Measurements from ENCODE around the gene PTRH1. TPM values are rescaled to one million over a fixed set of nuclear protein-coding genes. Genes with fewer than 3 reads are reported as not detected.
A peak's percentile ranks its signal among the peaks of the same experiment; 100 is the strongest.

Gene PTRH1
- total RNA-seq, 2 donors from 2014 or later, result 5.5 to 8.3 TPM

DNA sequence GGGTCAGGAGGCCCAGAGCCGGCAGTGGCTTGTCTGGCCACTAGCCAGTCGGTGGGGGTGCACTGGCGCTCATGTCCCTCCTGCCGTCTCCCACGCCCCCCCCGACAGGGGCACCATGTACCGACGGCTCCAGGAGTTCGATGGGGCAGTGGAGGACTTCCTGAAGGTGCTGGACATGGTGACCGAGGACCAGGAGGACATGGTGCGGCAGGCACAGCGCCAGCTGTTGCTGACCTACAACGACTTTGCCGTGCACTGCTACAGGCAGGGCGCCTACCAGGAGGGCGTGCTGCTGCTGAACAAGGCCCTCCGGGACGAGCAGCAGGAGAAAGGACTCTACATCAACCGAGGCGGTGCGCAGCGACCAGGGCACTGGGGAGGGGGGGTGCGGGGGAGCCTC, 8.5 kb upstream of the PTRH1 start:
- ATAC-seq (peak; percentile 54), DNase-seq (no peak)
- intact Hi-C loops (cut with DNase I, micrococcal nuclease), result no loop called here

DNA sequence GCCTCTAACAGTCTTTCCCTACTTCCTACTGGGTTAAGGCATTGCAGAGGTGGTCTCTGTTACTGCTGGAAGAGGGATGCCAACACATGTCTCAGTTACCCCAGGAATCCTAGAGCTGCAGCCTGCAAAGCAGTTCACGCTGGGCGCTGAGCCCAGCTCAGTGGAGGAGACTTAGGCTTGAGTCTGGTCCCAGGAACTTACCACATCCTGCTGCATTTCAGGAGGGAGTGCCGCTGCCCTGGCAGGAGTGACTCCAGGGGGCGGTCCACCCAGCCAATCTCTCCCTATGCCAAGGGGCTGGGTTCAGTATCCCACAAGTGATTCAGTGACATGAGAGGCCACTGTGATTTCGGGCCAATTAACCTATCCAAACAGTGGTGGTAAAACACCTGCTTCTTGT, 8.0 kb upstream of the PTRH1 start:
- intact Hi-C loops (cut with DNase I, micrococcal nuclease), result no loop called here
- DNase-seq, result no peak
- ATAC-seq, result peak; percentile 47

DNA sequence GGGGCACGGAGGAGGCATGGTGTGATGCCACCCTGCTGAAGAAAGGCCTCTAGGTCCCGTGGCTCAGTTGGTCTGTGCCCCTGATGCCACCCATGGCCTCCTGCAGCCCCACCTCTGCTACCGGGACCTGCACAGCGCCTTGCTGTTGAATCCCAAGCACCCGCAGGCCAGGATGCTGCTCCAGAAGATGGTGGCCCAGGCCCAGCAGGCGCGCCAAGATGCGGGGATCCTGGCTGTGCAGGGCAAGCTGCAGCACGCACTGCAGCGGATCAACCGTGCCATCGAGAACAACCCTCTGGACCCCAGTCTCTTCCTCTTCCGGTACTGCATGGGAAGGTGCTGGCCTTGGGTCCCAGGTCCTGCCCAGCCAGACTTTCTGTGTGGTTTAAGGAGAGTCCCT, 7.5 kb upstream of the PTRH1 start:
- no peak for ATAC-seq
- intact Hi-C loops (cut with DNase I, micrococcal nuclease), result no loop called here
- DNase-seq, result no peak

DNA sequence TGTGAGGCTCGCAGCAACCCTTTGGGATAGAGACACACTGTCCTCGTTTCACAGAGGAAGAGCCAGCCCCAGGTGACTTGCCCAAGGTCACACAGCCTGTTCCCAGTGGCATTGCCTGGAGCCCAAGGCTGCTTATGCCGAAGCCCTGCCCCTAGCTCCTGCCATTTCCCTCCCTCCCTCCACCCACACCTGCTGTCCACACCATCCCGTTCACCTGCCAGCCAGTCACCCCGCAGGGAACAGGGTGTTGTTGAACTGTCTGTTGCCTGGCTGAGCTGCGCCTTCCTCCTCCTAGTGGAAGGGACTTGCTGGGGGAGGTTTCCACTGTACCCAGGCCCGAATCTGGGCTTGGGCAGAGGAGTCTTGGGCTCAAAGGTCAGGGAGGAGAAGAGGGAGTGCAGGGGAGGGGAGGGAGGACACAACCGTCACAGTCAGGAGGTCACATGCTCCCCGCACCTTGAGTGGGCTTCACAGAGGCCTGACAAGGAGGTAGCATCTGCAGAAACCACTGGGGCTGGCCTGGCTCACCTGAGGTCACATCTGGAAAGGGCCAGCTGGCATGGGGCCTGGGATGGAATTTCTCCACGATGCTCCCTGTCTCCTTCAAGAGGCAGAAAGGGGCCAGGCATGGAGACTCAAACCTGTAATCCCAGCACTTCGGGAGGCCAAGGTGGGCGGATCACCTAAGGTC, 6.7 kb upstream of the PTRH1 start:
- intact Hi-C loops (cut with DNase I, micrococcal nuclease), result no loop called here
- peak in 1 of 2 donors; percentile 53 for DNase-seq
- peak; percentile 61 for ATAC-seq

DNA sequence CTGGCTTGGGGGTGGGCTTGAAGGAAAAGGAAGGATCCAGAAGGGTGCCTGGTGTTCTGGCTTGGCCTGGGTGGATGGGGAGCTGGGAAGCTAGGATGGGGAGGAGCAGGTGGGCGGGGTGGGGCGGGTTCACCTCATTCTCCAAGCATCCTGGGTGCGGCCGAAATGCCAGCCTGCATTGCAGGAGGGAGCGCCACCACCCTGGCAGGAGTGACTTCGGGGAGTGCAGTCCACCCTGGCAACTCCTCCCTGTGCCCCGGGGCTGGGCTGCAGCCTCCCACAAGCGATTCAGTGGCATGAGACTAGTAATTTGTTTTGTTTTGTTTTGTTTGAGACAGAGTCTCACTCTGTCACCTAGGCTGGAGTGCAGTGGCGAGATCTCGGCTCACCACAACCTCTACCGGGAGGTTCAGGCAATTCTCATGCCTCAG, 5.9 kb upstream of the PTRH1 start:
- intact Hi-C loops (cut with DNase I, micrococcal nuclease), result no loop called here
- peak; percentile 80 for ATAC-seq
- DNase-seq, result peak; percentile 59 to 71

DNA sequence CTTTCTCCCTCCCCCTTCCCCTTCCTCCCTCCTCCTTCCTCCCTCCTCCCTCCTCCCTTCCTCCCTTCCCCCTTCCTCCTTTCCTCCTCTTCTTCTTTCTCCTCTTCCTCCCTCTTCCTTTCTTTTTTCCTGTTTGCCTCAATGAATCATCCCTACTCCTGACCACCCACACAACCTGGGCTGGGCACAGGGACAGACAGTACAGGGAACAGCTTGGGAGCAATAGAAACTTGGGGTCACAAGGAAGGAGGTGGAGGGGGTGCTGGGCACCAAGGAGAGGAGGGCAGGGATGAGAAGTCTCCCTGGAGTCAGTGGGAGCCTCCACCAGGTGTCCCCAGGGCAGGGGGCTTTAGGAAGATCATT, 5.4 kb upstream of the PTRH1 start:
- intact Hi-C loops (cut with DNase I, micrococcal nuclease), result no loop called here
- ATAC-seq (no peak), DNase-seq (no peak)

DNA sequence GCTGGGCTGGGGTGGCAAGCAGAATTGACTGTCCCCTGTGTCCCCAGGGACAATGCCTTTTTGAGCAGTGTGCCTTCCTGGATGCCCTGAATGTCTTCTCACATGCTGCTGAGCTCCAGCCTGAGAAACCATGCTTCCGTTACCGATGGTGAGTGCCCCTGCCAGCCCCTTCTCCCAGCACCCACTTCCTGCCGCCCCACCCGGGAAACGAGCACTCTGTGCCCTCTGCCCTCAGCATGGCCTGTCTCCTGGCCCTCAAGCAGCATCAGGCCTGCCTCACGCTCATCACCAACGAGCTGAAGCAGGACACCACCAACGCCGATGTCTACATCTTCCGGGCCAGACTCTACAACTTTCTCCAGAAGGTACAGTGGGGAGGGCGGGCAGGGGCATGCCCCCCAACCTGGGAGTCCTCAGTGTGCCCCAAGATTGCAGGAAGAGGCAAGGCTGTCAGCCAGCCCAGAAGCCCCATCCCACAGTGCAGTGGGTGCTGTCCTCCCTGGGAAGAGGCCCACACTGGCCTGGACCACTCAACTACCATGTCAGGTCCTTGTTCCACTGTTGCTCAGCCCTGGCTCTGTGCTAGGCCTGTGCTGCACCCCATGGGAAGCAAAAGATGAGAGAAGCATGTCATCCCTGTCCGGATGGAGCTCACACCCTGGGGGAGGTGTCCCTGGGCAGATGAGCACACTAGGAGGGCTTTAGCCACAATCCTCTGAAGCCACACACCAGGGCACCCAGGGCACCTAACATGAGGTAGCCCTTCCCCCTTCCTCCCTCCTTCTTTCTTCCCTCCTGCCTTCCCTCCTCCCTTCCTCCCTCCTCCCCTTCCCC, 4.8 kb upstream of the PTRH1 start:
- DNase-seq (no peak), ATAC-seq (no peak)
- intact Hi-C loops (cut with DNase I, micrococcal nuclease), result no loop called here

DNA sequence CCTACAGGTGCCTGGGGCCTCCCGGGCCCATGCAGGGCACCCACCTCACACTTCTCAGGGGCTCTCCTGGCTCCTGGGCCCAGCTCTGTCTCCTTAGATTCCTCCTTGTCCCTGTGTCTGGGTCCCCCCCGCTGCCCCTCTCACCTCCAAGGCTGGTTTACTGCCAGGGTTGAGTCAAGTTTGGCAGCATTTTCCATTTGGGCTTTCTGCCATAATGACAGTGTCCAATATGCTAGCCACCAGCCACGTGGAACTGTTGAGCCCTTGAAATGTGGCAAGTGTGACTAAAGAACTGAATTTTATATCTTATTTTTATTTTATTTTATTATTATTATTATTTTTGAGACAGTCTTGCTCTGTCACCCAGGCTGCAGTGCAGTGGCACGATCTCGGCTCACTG, 2.3 kb upstream of the PTRH1 start:
- DNase-seq (no peak), ATAC-seq (no peak)
- intact Hi-C loops (cut with DNase I, micrococcal nuclease), result no loop called here

DNA sequence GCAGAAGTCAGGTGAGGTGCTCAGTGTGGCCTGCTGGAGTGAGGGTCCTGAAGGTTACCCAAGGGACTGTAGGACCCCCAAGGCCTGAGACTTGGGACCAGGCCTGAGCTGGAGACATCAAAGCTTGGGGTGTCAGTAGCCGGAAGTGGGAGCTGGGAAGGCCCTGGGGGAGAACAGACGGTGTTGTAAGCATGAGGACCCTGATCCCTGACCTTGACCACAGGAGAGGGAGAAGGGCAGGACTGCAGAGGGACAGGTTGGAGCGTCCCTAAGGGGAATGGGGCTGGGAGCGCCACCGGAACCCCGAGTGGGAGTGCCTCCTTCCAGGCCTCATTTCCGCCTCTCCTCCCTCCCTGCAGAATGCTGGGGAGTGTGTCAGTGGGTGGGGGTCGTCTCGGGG, 949 bp upstream of the PTRH1 start:
- ATAC-seq (no peak), DNase-seq (no peak)
- intact Hi-C loops (cut with DNase I, micrococcal nuclease), result no loop called here

DNA sequence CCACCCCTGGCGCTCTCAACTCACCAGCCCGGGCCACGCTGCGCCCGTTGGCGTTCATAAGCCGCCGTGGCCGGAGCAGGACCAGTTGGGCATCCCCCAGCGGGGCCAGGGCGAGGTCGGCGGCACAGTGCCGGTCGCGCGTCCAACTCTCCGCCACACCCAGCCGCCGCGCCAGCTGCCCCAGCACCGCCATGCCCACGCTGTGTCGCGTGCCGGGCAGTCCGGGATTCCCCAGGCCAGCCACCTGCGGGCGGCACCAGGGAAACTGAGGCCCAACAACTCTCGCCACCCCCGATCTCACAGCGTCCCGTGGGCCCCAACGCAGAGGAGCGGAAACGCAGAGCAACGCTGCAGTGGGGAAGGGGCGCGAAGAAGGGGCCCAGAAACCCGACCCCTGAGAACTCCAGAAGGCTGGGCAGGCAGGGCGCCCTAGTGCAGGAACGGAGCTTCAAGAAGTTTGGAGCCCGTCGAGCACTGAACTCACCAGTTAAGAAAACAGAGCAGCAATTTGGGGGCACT, 453 bp downstream of the PTRH1 start:
- intact Hi-C loops (cut with DNase I, micrococcal nuclease), result no loop called here
- peak; percentile 71 for ATAC-seq
- peak; percentile 47 to 70 for DNase-seq

DNA sequence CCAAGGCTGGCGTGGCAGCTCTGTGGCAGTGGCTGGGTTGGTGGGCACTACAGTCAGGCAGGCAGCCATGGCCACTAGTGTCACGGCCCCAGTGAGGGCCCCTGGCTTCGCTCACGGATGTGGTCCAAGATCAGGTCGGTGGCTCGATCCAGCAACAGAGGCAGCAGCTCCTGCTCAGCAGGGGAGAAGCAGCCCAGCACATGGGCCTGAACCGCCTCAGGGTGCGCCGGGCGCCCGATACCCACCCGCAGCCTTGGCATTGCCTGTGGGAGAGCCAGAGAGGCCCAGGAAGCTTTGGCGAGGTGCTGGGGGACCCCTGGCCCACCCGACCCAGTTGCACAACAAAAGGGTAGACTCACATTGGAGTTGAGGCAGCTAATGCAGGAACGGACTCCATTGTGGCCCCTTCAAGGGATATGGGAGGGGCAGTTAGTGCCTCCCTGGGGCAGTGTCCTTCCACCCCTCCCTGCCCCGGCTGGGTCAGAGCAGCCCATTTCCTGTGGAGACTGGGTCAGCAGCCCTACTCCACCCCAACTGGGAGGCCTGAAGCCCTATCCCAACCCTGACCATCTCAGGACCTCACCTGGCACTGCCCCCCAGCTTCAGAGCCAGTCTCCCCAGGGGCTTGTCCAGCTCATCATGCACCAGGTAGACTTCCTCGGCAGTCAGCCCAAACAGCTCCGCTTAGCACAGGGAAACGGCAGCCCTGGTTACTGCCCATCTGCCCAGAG, 1.3 kb downstream of the PTRH1 start:
- intact Hi-C loops (cut with DNase I, micrococcal nuclease), result no loop called here
- ATAC-seq, result no peak
- DNase-seq, result peak in 1 of 2 donors; percentile 24

DNA sequence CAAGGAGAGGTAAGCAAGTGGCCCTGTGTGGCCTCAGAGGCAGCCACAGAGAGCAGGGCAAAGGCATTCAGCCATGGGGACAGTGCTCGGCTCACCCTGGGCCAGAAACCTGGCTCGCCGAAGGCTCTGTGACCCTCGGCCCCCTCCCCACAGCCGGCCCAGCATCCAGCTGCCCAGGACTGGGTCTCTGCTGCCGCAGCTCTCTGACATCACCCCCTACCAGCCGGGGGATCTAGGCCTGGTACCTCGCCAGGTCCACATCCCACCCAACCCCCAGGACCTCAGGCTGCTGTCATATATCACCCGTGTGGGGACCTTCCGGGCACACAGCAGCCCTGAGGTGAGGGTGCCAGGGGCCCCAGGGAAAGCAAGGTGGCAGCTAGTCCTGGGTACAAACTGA, 2.6 kb downstream of the PTRH1 start:
- DNase-seq (peak in 1 of 2 donors; percentile 21), ATAC-seq (no peak)
- intact Hi-C loops (cut with DNase I, micrococcal nuclease), result no loop called here

DNA sequence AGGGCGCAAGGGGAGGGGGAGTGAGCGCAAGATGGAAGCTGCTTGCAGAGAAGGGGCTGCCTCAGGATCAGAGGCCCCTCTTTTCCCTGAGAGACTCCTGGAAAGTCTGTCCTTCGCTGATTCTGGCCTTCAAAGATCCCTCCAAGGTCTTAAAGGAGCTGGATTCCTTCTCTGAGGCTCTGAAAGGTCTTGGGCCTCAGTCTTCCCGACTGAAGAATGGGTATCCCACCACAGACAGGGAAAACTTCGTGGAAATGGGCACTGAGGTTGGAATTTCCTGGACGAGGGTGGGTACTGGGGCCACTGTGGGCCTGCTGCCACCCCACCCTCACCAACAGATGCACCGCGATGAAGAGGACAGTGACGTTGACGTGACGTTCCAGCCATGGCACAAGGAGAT, 3.1 kb downstream of the PTRH1 start:
- ATAC-seq, result no peak
- peak in 1 of 2 donors; percentile 20 for DNase-seq
- intact Hi-C loops (cut with DNase I, micrococcal nuclease), result no loop called here

DNA sequence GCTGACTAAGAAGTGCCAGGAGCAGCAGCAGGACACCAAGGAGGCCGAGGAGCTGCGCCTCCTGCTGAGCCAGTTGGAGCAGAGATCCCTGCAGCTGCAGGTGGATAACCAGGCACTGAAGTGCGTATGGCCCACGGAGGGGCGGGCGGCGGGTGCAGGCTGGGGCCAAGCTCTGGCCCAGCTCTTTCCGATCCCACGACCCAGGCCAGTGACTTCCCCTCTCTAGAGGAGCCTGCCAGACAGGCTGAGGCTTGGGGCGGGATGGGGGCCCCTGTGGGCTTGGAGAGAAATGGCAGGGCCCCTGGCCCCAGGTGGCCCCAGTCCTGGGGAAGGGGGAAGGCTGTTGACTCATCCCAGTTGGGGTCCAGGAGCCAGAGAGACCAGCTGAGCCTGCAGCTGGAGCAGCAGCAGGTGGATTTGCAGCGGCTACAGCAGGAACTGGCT, 3.6 kb downstream of the PTRH1 start:
- ATAC-seq (no peak), DNase-seq (peak in 1 of 2 donors; percentile 15)
- intact Hi-C loops (cut with DNase I, micrococcal nuclease), result no loop called here

DNA sequence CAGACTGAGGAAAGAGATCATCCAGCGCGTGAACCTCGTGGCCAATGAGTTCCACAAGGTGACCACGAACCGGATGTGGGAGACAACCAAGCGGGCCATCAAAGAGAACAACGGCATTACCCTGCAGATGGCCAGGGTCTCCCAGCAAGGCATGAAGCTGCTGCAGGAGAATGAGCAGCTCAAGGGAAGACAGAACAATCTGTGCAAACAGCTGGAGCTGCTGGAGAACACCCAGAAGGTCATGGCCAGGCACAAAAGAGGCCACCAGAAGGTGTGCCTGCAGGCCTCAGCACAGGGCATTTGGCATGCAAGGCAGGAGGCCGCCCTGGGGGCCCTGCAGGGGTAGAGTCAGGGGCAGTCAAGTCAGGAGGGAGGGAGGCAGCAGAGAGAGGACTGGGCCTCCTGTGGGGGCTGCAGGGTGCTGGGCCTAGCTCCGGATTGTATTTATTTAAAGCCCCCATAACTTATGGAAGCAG, 4.2 kb downstream of the PTRH1 start:
- intact Hi-C loops (cut with DNase I, micrococcal nuclease), result no loop called here

DNA sequence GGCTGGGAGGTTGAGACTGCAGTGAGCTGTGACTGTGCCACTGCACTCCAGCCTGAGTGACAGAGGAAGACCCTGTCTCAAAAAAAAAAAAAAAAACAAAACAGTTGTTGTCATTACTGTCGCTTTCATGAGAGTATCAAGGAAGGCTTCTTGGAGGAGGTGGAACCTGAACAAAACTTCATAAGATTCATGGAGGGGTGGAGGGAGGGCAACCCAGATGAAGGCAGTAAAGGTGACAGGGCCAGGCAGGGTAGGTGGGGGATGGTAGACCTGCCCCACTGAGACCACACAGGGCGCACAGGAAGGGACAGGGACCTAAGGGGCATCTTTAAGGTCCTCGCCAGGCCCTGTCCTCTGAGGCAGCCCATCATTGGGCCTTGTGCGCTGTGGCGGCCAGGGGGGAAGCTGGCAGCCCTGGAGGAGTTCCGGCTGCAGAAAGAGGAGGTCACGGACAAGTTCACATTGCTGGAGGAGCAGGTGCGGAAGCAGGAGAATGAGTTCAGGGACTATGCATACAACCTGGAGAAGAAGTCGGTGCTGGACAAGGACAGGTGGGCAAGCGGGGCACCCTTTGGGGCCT, 5.2 kb downstream of the PTRH1 start:
- ATAC-seq (no peak), DNase-seq (no peak)
- intact Hi-C loops (cut with DNase I, micrococcal nuclease), result no loop called here

More for the DNA sequence above, 4.2 kb downstream of the PTRH1 start:
- ATAC-seq (no peak), DNase-seq (no peak)

DNA sequence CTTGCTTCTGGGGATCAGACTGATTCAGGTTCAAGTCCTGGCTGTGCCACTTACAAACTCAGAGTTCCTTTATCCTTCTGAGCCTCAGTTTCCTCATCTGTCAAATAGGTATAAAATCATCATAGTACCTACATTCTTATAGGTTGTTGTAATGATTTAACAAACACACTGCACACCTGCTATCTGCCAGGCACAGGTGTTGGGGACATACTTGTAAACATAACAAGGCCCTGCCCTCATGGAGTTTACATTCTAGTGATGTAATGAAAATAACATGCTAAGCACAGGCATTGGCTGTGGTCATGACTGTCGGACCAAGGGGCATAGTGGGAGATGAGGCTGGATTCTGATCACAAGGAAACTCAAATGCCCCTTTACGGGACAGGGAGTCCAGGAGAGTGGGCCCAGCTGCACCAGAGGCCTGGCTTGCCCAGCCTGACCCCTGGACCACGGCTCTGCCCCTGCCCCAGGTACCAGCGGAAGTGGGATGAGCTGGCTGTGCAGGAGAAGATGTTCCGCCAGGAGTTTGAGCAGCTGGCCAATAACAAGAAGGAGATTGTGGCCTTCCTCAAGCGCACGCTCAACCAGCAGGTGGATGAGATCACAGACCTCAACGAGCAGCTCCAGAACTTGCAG, 6.4 kb downstream of the PTRH1 start:
- ATAC-seq (no peak), DNase-seq (no peak)
- intact Hi-C loops (cut with DNase I, micrococcal nuclease), result no loop called here

DNA sequence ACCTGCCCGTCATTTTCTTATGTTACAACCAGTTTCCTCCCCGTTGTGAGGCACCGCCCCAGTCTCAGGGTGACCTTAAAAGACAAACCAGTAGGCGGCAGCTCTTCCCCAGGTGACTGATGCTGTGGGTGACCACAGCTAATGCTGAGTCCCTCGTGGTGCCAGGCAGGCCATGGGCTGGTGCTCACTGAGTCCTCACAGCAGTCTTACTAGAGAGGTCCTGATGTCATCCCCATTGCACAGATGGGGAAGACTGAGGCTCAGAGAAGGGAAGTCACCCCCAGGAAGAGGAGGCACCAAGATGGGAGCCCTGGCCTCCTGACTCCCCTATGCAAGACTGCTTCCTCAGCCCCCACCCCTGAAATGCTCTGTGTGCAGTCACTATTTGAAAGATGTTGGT, 7.7 kb downstream of the PTRH1 start:
- intact Hi-C loops (cut with DNase I, micrococcal nuclease), result no loop called here
- no peak for DNase-seq
- ATAC-seq, result peak; percentile 81

DNA sequence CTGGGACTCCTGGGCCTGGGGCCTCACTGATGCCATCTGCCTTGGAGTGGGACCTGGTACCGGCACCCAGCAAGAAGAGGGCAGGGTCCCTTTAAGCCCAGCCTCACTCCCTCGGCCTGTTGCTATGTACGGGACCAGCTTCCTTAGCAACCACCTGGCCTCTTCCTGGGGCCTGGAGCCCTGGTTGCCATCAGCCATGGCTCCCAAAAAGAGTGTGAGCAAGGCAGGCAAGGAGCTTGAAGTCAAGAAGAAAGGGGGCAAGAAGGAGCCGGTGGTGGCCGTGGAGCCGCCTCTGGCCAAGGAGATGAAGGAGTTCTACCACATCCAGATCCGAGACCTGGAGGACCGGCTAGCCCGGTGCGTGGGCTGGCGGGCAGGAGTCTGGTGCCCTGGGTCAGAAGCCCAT, 8.6 kb downstream of the PTRH1 start, which contains the start of gene CFAP157:
Gene CFAP157 (plus strand): TSS at position 153 of the 406 bp plus-strand sequence. CDS start 44 bp downstream, at position 197.
- intact Hi-C loops (cut with DNase I, micrococcal nuclease), result no loop called here
- DNase-seq, result no peak
- ATAC-seq, result peak; percentile 81

All from left colon (tissue), 2 donors.